Measurements from ENCODE around the gene DIAPH2. TPM values are rescaled to one million over a fixed set of nuclear protein-coding genes. Genes with fewer than 3 reads are reported as not detected.

Gene DIAPH2
- total and polyA plus RNA-seq, 2 of the 13 experiments (the other 11 are each of a cell fraction or from before 2014, with no cell fraction given) = 2.1 to 8.5 TPM

DNA sequence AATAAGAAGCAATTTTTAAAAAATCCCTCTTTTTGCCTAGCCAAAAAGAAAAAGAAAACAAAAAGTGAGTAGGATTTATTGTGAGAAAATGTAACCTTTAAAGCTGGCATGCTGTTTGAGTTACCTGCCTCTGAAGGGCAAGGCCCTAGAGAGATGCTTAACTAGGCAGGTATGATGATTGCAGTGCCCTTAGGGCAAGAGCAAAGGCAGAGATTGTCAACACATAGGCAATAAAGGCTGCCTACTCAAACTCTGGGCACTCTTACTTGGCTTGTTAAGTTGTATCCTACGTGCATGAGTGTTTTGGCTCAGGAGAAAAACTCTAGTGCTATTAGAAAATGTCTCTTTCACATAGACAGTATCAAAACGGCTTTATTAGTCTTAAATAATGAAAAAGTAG is 505.0 kb downstream of the DIAPH2 start:
- in situ Hi-C loops (cut with HindIII; ENCODE audit: extremely low pct_ligation_motif_present, low pct_unique_long_range_greater_than_20kb) = no loop called here
- TF ChIP-seq MEIS2 (CRISPR knock-in tag; IDR thresholded peaks at IDR 0.05) (no peak), ZNF7 (CRISPR knock-in tag; IDR thresholded peaks at IDR 0.05) (no peak), ZNF790 (CRISPR knock-in tag; IDR thresholded peaks at IDR 0.05; ENCODE audit: borderline replicate concordance) (no peak), SP2 (CRISPR knock-in tag; IDR thresholded peaks at IDR 0.05) (no peak), ZNF496 (CRISPR knock-in tag; IDR thresholded peaks at IDR 0.05; ENCODE audit: insufficient replicate concordance) (no peak), HNRNPK (IDR thresholded peaks at IDR 0.05; ENCODE audit: low read depth, low read length, poor library complexity, severe bottlenecking) (no peak), ZNF530 (CRISPR knock-in tag; IDR thresholded peaks at IDR 0.05; ENCODE audit: low read depth) (no peak), REL (CRISPR knock-in tag; conservative IDR thresholded peaks at IDR 0.05) (no peak), NCOR1 (IDR thresholded peaks at IDR 0.05; ENCODE audit: borderline replicate concordance, low read length) (no peak), TAF15 (IDR thresholded peaks at IDR 0.05; ENCODE audit: low read depth, low read length, poor library complexity, severe bottlenecking) (no peak), ZZZ3 (CRISPR knock-in tag; IDR thresholded peaks at IDR 0.05; ENCODE audit: borderline replicate concordance) (no peak)
- TF ChIP-seq, protein P1, sequence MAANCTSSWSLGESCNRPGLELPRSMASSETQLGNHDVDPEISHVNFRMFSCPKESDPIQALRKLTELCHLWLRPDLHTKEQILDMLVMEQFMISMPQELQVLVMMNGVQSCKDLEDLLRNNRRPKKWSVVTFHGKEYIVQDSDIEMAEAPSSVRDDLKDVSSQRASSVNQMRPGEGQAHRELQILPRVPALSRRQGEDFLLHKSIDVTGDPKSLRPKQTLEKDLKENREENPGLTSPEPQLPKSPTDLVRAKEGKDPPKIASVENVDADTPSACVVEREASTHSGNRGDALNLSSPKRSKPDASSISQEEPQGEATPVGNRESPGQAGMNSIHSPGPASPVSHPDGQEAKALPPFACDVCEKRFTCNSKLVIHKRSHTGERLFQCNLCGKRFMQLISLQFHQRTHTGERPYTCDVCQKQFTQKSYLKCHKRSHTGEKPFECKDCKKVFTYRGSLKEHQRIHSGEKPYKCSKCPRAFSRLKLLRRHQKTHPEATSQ (CRISPR knock-in tag; IDR thresholded peaks at IDR 0.05; ENCODE audit: borderline replicate concordance) = no peak
- TF ChIP-seq, protein P2, sequence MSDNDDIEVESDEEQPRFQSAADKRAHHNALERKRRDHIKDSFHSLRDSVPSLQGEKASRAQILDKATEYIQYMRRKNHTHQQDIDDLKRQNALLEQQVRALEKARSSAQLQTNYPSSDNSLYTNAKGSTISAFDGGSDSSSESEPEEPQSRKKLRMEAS (IDR thresholded peaks at IDR 0.05) = no peak
- 68% methylated on average over 2 of the region's 2 CpGs for WGBS (ENCODE audit: low lambda C conversion rate)
- Histone ChIP-seq H3K27ac (ENCODE audit: extremely low read length, insufficient read depth, low read length) (no peak overlapping the region), H4K20me1 (ENCODE audit: insufficient read depth, low read length) (no peaks in the 10 kb centered on the region), H3K4me1 (ENCODE audit: insufficient read depth, low read length) (no peaks in the 10 kb centered on the region), H2AFZ (ENCODE audit: low read length) (no peak overlapping the region), H3K4me3 (replicated peaks in 1 of 3; ENCODE audit: insufficient read depth in 1 of 3, low read depth in 2 of 3, low read length in 3 of 3) (no peak overlapping the region), H3K4me2 (ENCODE audit: low read depth, low read length) (no peak overlapping the region), H3K79me2 (ENCODE audit: insufficient read depth, low read length) (no peaks in the 10 kb centered on the region), H3K9me3 (ENCODE audit: low read length) (no peaks in the 10 kb centered on the region), H3K36me3 (replicated peaks in 1 of 2; ENCODE audit: control insufficient read depth in 1 of 2, insufficient read depth in 2 of 2, low read length in 2 of 2) (no peaks in the 10 kb centered on the region), H3K27me3 (ENCODE audit: control insufficient read depth in 1 of 2, insufficient read depth in 2 of 2, low read length in 2 of 2) (no peaks in the 10 kb centered on the region), H3K9ac (ENCODE audit: insufficient read depth, low read depth, low read length) (no peak overlapping the region)
- ChIA-PET CTCF (ENCODE audit: low intra/inter-chr PET ratio, low total read pairs) (no interaction called here), POLR2A (no interaction called here)
- DNase-seq (ENCODE audit: low spot score) = no peak
- no peak for FAIRE-seq
- no TSS peak for BruUV-seq (replicated peaks)
- intact Hi-C loops (cut with micrococcal nuclease; ENCODE audit: unreplicated experiment) = no loop called here
- ATAC-seq = no peak

All from HepG2 (cell line).